HG02623 (cell line): ENCODE results near the gene ARHGAP8.
"Not testable (repeated sequence)": the region's sequence is repeated elsewhere in the genome, so short reads cannot be mapped to it uniquely, and the experiment has no call there.

Experiments used
- ATAC-seq: cut with Tn5 transposase; IDR thresholded peaks from one replicate; pipeline ENCODE4 v1.9.1; 2021; ENCODE audit warnings: moderate library complexity; ENCODE audit not compliant: unreplicated experiment

ARHGAP8 gene

GRCh38 chr22:44884562-44884961 is 132.2 kb downstream of the ARHGAP8 start:
- ATAC-seq = no peak

GRCh38 chr22:44884968-44885805 is 132.8 kb downstream of the ARHGAP8 start:
- no peak for ATAC-seq

DNA sequence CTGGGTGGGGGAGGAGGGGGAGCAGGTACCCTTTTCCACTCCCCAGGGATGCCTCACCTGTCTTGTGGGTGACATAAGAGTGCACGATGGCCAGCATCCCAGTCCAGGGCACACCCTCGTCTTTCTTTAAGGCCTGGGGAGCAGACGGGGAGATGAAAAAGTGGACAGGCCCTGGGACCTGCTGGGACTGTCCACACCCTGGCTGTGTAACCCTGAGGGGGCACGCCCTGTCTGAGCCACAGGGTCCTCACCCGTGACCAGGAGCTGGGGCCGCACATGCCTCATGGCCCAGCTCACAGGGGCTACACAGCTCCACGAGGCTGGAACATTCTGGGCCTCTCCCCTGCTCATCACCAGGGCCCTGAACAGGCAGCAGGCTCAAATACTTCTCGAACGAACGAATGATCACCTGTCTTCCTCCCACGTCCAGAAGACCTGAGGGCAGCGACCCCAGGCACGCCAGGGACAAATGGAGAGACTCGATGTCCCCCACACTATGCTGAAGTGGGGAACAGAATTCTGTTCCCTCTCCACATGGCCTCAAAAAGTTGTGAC is 133.5 kb downstream of the ARHGAP8 start:
- ATAC-seq = no peak

DNA sequence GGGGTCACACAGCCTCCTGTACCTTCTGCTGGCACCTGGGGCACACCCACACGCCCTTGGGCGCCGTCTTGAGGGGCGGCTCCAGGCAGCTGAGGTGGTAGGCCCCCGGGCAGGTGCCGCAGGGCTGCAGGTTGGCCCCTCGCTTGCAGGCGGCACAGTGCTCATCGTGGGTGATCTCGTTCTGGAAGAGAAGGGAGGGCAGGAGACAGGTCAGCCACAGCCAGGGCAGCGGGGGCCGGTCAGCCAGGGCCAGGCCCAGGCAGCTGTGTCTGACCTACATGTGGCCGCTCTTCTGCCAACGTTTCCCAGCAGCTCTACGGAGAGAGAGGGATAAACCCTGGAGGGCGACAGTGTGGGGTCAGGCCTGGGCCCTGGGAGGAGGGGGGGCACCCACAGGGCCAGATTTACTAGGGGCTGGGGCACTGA is 135.6 kb downstream of the ARHGAP8 start:
- ATAC-seq = no peak

- ATAC-seq = no peak
These were observed 136.3 kb downstream of the ARHGAP8 start for GRCh38 chr22:44888491-44889254.

DNA sequence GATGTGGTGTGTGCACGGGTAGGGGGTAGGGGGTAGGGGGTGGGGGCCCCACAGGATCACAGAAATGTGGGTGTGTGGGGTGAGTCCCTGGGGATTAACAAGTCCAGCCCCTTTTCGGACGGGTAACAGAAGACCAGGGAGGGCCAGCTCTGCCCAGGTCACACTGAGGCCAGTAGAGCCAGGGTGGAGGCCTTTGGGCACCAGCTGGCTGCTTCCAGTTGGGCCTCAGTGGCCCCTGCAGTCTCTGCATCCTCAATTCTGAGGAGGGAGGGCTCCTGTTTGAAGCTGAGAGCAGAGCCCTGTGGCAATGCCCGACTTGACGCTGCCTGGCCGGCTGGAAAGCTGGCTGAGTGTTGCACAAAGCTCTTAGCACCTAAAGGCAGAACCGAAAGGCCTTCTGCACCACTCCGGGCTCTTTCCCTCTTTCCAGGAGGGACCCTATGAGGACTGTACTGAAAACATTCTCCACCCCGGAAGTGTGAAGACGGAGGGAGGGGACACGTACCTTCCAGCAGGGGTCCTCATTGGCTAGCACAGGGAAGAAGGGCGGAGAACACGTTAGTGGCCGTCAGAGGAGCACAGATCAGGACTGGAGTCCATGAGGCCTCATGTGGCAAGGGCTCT is 137.0 kb downstream of the ARHGAP8 start:
- ATAC-seq = no peak

- ATAC-seq = no peak
These were observed 138.3 kb downstream of the ARHGAP8 start for GRCh38 chr22:44890416-44891292.

GRCh38 chr22:44891293-44891747 is 138.9 kb downstream of the ARHGAP8 start:
- ATAC-seq = no peak

- ATAC-seq = no peak
These were observed 139.4 kb downstream of the ARHGAP8 start for GRCh38 chr22:44891791-44892190.

- no peak for ATAC-seq
These were observed 139.9 kb downstream of the ARHGAP8 start for GRCh38 chr22:44892243-44892642.

DNA sequence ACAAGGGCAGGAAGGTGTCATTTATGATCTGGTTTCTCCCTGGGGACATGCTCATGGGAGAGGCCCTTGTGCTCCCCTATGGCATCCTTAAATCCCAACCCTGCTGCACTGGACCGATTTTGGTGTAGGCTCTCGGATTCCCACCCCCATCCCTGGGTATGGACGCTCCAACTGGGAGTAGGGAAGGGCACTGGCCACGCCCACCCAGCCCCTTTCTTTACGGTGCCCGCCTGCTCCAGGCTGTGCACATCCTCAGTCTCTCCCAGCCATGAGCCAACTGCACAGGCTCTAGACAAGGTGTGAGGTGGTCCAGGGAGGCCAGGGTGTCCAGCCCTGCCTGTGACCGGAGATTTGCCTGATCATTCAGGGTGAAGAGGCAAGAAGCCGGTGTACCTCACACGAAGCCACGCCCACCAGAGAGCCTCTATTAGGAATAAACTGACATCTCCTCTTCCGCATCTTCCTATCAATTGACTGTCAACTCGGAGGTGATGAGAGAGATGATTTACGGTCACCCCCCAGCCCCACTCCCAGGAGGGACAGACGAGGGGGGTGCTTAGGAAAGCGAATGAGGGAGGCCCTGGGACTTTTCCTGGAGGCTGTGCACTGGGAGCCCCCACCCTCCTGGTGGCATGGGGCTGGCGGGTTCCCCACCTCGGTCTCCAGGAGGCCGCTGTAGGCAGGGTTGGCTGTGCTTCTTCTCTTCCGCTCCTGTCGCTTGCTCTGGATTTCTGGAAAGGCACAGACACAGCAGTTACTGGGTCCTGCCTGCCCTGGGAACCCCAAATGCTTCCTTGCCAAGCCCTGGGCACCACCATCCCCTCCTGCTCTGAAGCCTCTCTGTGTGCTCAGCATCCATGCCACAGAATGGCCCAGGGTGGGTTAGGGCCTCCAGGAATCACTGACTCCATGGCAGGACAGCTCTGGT is 140.7 kb downstream of the ARHGAP8 start:
- no peak for ATAC-seq

- no peak for ATAC-seq
These were observed 141.3 kb downstream of the ARHGAP8 start for GRCh38 chr22:44893731-44894080.

DNA sequence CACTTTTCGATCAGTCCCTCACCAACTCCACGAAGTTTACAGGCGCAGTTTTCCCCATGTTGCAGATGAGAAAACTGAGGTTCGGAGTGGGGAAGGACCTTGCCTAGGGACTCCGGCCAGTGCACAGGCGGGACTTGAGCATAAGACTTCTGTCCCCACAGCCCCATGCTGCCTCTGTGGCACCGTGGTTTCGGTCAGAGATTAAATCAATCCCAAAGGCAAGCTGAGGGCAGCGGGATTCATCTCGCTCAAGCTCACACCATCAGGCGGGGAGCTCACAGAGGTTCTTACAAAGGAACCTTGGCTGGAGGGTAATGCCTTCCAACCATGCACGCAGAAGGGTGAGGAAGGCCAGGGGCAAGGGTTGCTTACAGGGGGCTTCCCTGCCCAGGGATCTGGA is 141.9 kb downstream of the ARHGAP8 start:
- ATAC-seq = no peak

GRCh38 chr22:44894782-44895181 is 142.4 kb downstream of the ARHGAP8 start:
- no peak for ATAC-seq

GRCh38 chr22:44895296-44896055 is 143.1 kb downstream of the ARHGAP8 start:
- no peak for ATAC-seq

GRCh38 chr22:44898236-44898635 is 145.9 kb downstream of the ARHGAP8 start:
- ATAC-seq = no peak

DNA sequence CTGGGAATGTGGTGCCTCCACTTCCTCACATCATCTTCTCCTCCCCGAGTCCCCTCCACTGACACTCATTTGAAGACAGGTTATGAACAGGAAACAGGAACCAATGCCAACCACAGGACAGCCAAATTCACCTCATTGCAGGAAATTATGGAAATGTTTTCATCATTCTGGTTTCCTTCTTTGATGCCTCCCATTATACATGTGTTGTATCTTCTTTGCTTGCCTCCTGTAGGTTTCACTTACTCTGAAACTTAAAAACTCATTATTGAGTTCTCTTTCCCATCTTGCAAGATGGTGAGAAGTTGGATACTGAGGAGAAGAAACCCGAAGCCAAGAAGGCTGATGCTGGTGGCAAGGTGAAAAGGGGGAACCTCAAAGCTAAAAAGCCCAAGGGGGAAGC is 148.9 kb downstream of the ARHGAP8 start:
- ATAC-seq = no peak

- not testable (repeated sequence) for ATAC-seq
These were observed 150.8 kb downstream of the ARHGAP8 start for GRCh38 chr22:44903164-44903563.
